Measurements from ENCODE around the gene RASD2. TPM values are rescaled to one million over a fixed set of nuclear protein-coding genes. Genes with fewer than 3 reads are reported as not detected.
"Not testable (repeated sequence)": the region's sequence is repeated elsewhere in the genome, so short reads cannot be mapped to it uniquely, and the experiment has no call there.

The RASD2 gene
- total RNA-seq, 3 donors from 2014 or later (not counting 1 experiment from before 2014, with no cell fraction given) = 0.20 to 0.64 (median 0.20) TPM

GRCh38 chr22:35505399-35506258 lies 35.0 kb upstream of the RASD2 start:
- Mint-ChIP-seq H3K9me3 (no peaks in the 10 kb centered on the region), H3K27me3 (ENCODE audit: low read depth in 2 of 2) (peaks cover 11 to 13% of the 10 kb centered on the region in 2 donors), H3K27ac (no peak overlapping the region), H3K36me3 (no peaks in the 10 kb centered on the region), H3K4me1 (no peaks in the 10 kb centered on the region), H3K4me3 (no peak overlapping the region)
- ATAC-seq (no peak), DNase-seq (no peak)
- Histone ChIP-seq H3K9me3 (ENCODE audit: control insufficient read depth, insufficient read depth, low read length) (no peaks in the 10 kb centered on the region), H3K27ac (ENCODE audit: low read length) (no peak overlapping the region), H3K4me3 (ENCODE audit: low read length) (no peak overlapping the region), H3K27me3 (ENCODE audit: control insufficient read depth, insufficient read depth, low read length) (no peaks in the 10 kb centered on the region), H3K4me1 (ENCODE audit: control insufficient read depth, insufficient read depth, low read length) (no peaks in the 10 kb centered on the region), H3K36me3 (ENCODE audit: control insufficient read depth, insufficient read depth, low read length) (no peaks in the 10 kb centered on the region)
- 63% methylated on average over 5 of the region's 7 CpGs for WGBS (ENCODE audit: insufficient coverage)
- intact Hi-C loops (cut with micrococcal nuclease) = no loop called here
- no peak for TF ChIP-seq CTCF (IDR thresholded peaks at IDR 0.05)

GRCh38 chr22:35506259-35506570 lies 34.4 kb upstream of the RASD2 start:
- H3K4me3 Mint-ChIP-seq = no peak overlapping the region
- intact Hi-C loops (cut with micrococcal nuclease) = no loop called here

GRCh38 chr22:35507851-35508250 lies 32.8 kb upstream of the RASD2 start:
- H3K36me3 Mint-ChIP-seq; H3K27me3 ChIP-seq (ENCODE audit: control insufficient read depth, insufficient read depth, low read length); H3K27me3 Mint-ChIP-seq (ENCODE audit: low read depth in 2 of 2); H3K27ac ChIP-seq (ENCODE audit: low read length); H3K4me3 Mint-ChIP-seq; H3K9me3 ChIP-seq (ENCODE audit: control insufficient read depth, insufficient read depth, low read length); H3K36me3 ChIP-seq (ENCODE audit: control insufficient read depth, insufficient read depth, low read length); H3K4me1 ChIP-seq (ENCODE audit: control insufficient read depth, insufficient read depth, low read length); H3K4me1 Mint-ChIP-seq; intact Hi-C loops (cut with micrococcal nuclease); H3K4me3 ChIP-seq (ENCODE audit: low read length); H3K9me3 Mint-ChIP-seq; DNase-seq; ATAC-seq; H3K27ac Mint-ChIP-seq: not testable (repeated sequence)
- WGBS (ENCODE audit: insufficient coverage) = 88% methylated on average over 7 of the region's 7 CpGs

More at GRCh38 chr22:35506259-35506570, 34.4 kb upstream of the RASD2 start:
- Histone ChIP-seq H3K4me3 (ENCODE audit: low read length) (no peak overlapping the region), H3K36me3 (ENCODE audit: control insufficient read depth, insufficient read depth, low read length) (no peaks in the 10 kb centered on the region), H3K27ac (ENCODE audit: low read length) (no peak overlapping the region), H3K4me1 (ENCODE audit: control insufficient read depth, insufficient read depth, low read length) (no peaks in the 10 kb centered on the region), H3K27me3 (ENCODE audit: control insufficient read depth, insufficient read depth, low read length) (no peaks in the 10 kb centered on the region), H3K9me3 (ENCODE audit: control insufficient read depth, insufficient read depth, low read length) (no peaks in the 10 kb centered on the region)
- Mint-ChIP-seq H3K27me3 (ENCODE audit: low read depth in 2 of 2) (peaks cover 11 to 13% of the 10 kb centered on the region in 2 donors), H3K4me1 (no peaks in the 10 kb centered on the region), H3K27ac (no peak overlapping the region), H3K9me3 (no peaks in the 10 kb centered on the region), H3K36me3 (no peaks in the 10 kb centered on the region)
- TF ChIP-seq CTCF (IDR thresholded peaks at IDR 0.05) = no peak
- WGBS (ENCODE audit: insufficient coverage) = 41% methylated on average over 2 of the region's 2 CpGs
- DNase-seq (no peak), ATAC-seq (no peak)

GRCh38 chr22:35509451-35509850 lies 31.2 kb upstream of the RASD2 start:
- TF ChIP-seq CTCF (IDR thresholded peaks at IDR 0.05) = no peak
- Histone ChIP-seq H3K27ac (ENCODE audit: low read length) (no peak overlapping the region), H3K9me3 (ENCODE audit: control insufficient read depth, insufficient read depth, low read length) (no peaks in the 10 kb centered on the region), H3K27me3 (ENCODE audit: control insufficient read depth, insufficient read depth, low read length) (no peaks in the 10 kb centered on the region), H3K36me3 (ENCODE audit: control insufficient read depth, insufficient read depth, low read length) (no peaks in the 10 kb centered on the region), H3K4me1 (ENCODE audit: control insufficient read depth, insufficient read depth, low read length) (no peaks in the 10 kb centered on the region), H3K4me3 (ENCODE audit: low read length) (no peak overlapping the region)
- Mint-ChIP-seq H3K4me3 (no peak overlapping the region), H3K27me3 (ENCODE audit: low read depth in 2 of 2) (peaks cover 7 to 13% of the 10 kb centered on the region in 2 donors), H3K9me3 (no peaks in the 10 kb centered on the region), H3K27ac (no peak overlapping the region), H3K4me1 (no peaks in the 10 kb centered on the region), H3K36me3 (no peaks in the 10 kb centered on the region)
- intact Hi-C loops (cut with micrococcal nuclease) = no loop called here
- WGBS (ENCODE audit: insufficient coverage) = 92% methylated on average over 10 of the region's 10 CpGs
- DNase-seq = no peak
- no peak for ATAC-seq

Measured in natural killer cell (primary cell).